Neuronal stem cell (in vitro differentiated cells): Measurements from ENCODE around the gene JCAD.
"Not testable (repeated sequence)": the region's sequence is repeated elsewhere in the genome, so short reads cannot be mapped to it uniquely, and the experiment has no call there.

ENCODE experiments used
- DNase-seq: peaks from one replicate; pipeline ENCODE4 v3.0.0-alpha.2; 2013; ENCODE audit warnings: low spot score
- H2AFZ ChIP-seq: one replicate; pipeline ENCODE4 v1.6.1; 2013; ENCODE audit warnings: mild to moderate bottlenecking, low read length, inconsistent platforms
- H2AK5ac ChIP-seq: 2 replicates; pipeline ENCODE4 v1.6.1; 2013; ENCODE audit warnings: low read depth, mild to moderate bottlenecking, inconsistent platforms, low read length, moderate library complexity, mixed read lengths
- H2BK120ac ChIP-seq: 2 replicates; pipeline ENCODE4 v1.6.1; 2013; ENCODE audit warnings: low read depth, mild to moderate bottlenecking, inconsistent platforms, low read length, moderate library complexity, mixed read lengths
- H2BK12ac ChIP-seq: one replicate; pipeline ENCODE4 v1.6.1; 2013; ENCODE audit warnings: low read length, inconsistent platforms
- H2BK15ac ChIP-seq: 2 replicates; pipeline ENCODE4 v1.6.1; 2013; ENCODE audit warnings: mild to moderate bottlenecking, low read length, inconsistent platforms, mixed read lengths
- H2BK5ac ChIP-seq: one replicate; pipeline ENCODE4 v1.6.1; 2013; ENCODE audit warnings: inconsistent platforms, mild to moderate bottlenecking, low read length, moderate library complexity
- H3K14ac ChIP-seq: one replicate; pipeline ENCODE4 v1.6.1; 2013; ENCODE audit warnings: low read length, inconsistent platforms
- H3K18ac ChIP-seq: 2 replicates; pipeline ENCODE4 v1.6.1; 2013; ENCODE audit warnings: low read length, inconsistent platforms
- H3K23ac ChIP-seq: 2 replicates; pipeline ENCODE4 v1.6.1; 2013; ENCODE audit warnings: low read depth, mild to moderate bottlenecking, mixed read lengths, low read length, inconsistent platforms; ENCODE audit not compliant: poor library complexity
- H3K27ac ChIP-seq: replicated peaks from 3 replicates; pipeline ENCODE4 v1.5.1; 2013; ENCODE audit warnings: low read length, inconsistent platforms
- H3K27me3 ChIP-seq, 3 experiments: 2 replicates each; pipeline ENCODE4 v1.6.1; 2013; ENCODE audit warnings: low read length in 3 of 3, mild to moderate bottlenecking in 2 of 3, inconsistent platforms in 1 of 3, low read depth in 1 of 3, mixed read lengths in 1 of 3, moderate library complexity in 1 of 3; ENCODE audit not compliant: control insufficient read depth in 3 of 3, insufficient read depth in 3 of 3
- H3K36me3 ChIP-seq, 2 donors: replicated peaks in 1 of 2; 2 replicates each; pipeline ENCODE4 v1.6.1; 2013; ENCODE audit warnings: low read length in 2 of 2; ENCODE audit not compliant: control insufficient read depth in 2 of 2, insufficient read depth in 2 of 2
- H3K4ac ChIP-seq: 2 replicates; pipeline ENCODE4 v1.6.1; 2013; ENCODE audit warnings: inconsistent platforms, mild to moderate bottlenecking, low read length, moderate library complexity
- H3K4me1 ChIP-seq, 2 donors: 1 replicate in 1 of 2; 2 replicates in 1 of 2; pipeline ENCODE4 v1.6.1; 2013; ENCODE audit warnings: low read length in 2 of 2, low read depth in 1 of 2; ENCODE audit not compliant: control insufficient read depth in 2 of 2, insufficient read depth in 1 of 2
- H3K4me2 ChIP-seq: one replicate; pipeline ENCODE4 v1.6.1; 2013; ENCODE audit warnings: mild to moderate bottlenecking, low read length, inconsistent platforms; ENCODE audit not compliant: insufficient read depth, poor library complexity, severe bottlenecking
- H3K4me3 ChIP-seq, 2 donors: 2 replicates each; pipeline ENCODE4 v1.5.1; 2013; ENCODE audit warnings: low read length in 2 of 2, mild to moderate bottlenecking in 2 of 2, inconsistent platforms in 1 of 2, moderate library complexity in 1 of 2
- H3K79me1 ChIP-seq: one replicate; pipeline ENCODE4 v1.6.1; 2013; ENCODE audit warnings: low read depth, mild to moderate bottlenecking, inconsistent platforms, low read length, moderate library complexity
- H3K9ac ChIP-seq: one replicate; pipeline ENCODE4 v1.6.1; 2013; ENCODE audit warnings: mild to moderate bottlenecking, low read depth, low read length, inconsistent platforms; ENCODE audit not compliant: poor library complexity
- H3K9me3 ChIP-seq, 2 donors: replicated peaks in 1 of 2; 2 replicates each; pipeline versions ENCODE3 to v1.6.1; 2013; ENCODE audit warnings: low read length in 2 of 2, mild to moderate bottlenecking in 2 of 2, inconsistent platforms in 1 of 2, low read depth in 1 of 2, mixed read lengths in 1 of 2, moderate library complexity in 1 of 2; ENCODE audit not compliant: control insufficient read depth in 2 of 2, insufficient read depth in 1 of 2
- H4K8ac ChIP-seq: one replicate; pipeline ENCODE4 v1.6.1; 2013; ENCODE audit warnings: low read depth, mild to moderate bottlenecking, inconsistent platforms, low read length, moderate library complexity
- H4K91ac ChIP-seq: one replicate; pipeline ENCODE4 v1.6.1; 2013; ENCODE audit warnings: low read length, low read depth, mild to moderate bottlenecking, inconsistent platforms; ENCODE audit not compliant: poor library complexity
- WGBS, 2 donors: extraction: QIAGEN DNeasy Blood & Tissue Kit; methylation state at CpG; one replicate each; pipeline ENCODE4 v1.1.7; 2013; ENCODE audit warnings: missing lambda C conversion rate in 2 of 2, mixed read lengths in 1 of 2; ENCODE audit not compliant: insufficient read length in 2 of 2, insufficient replicate concordance in 1 of 2; ENCODE audit errors: extremely low coverage in 2 of 2; 5-methylcytosine and 5-hydroxymethylcytosine counted together

Gene JCAD

GRCh38 chr10:30026080-30026479, 33.3 kb downstream of the JCAD start:
- H3K79me1 ChIP-seq = no peaks in the 10 kb centered on the region
- H4K91ac ChIP-seq = no peak overlapping the region
- no peaks in the 10 kb centered on the region for H3K36me3 ChIP-seq
- H3K4ac ChIP-seq = no peak overlapping the region
- H3K9ac ChIP-seq = no peak overlapping the region
- no peaks in the 10 kb centered on the region for H3K27me3 ChIP-seq
- no peaks in the 10 kb centered on the region for H3K9me3 ChIP-seq
- DNase-seq = no peak
- no peak overlapping the region for H3K18ac ChIP-seq
- no CpG with 5 or more reads among the region's 10 CpGs for WGBS, 2 donors
- no peak overlapping the region for H3K23ac ChIP-seq
- H3K14ac ChIP-seq = no peak overlapping the region
- H3K4me1 ChIP-seq = no peaks in the 10 kb centered on the region
- no peak overlapping the region for H2BK120ac ChIP-seq
- H2BK5ac ChIP-seq = no peak overlapping the region
- H2AK5ac ChIP-seq = no peak overlapping the region
- H2BK12ac ChIP-seq = no peak overlapping the region
- H3K4me3 ChIP-seq = no peak overlapping the region
- no peak overlapping the region for H3K27ac ChIP-seq
- no peak overlapping the region for H4K8ac ChIP-seq
- H3K4me2 ChIP-seq = no peak overlapping the region
- H2BK15ac ChIP-seq = no peak overlapping the region
- H2AFZ ChIP-seq = no peak overlapping the region

- not testable (repeated sequence) for H2BK120ac ChIP-seq, H3K4me2 ChIP-seq, H3K4me1 ChIP-seq, H2BK15ac ChIP-seq, H2AK5ac ChIP-seq, H3K9ac ChIP-seq, H3K79me1 ChIP-seq, H3K36me3 ChIP-seq, H3K4ac ChIP-seq, H3K9me3 ChIP-seq, H3K27me3 ChIP-seq, H3K4me3 ChIP-seq, H3K27ac ChIP-seq, H4K8ac ChIP-seq, H2AFZ ChIP-seq, H2BK12ac ChIP-seq, H3K18ac ChIP-seq, H2BK5ac ChIP-seq, DNase-seq, H3K23ac ChIP-seq, H3K14ac ChIP-seq, H4K91ac ChIP-seq
- no CpG with 5 or more reads among the region's 8 CpGs for WGBS, 2 donors
Measured at GRCh38 chr10:30025428-30025827, 34.0 kb downstream of the JCAD start.

DNA sequence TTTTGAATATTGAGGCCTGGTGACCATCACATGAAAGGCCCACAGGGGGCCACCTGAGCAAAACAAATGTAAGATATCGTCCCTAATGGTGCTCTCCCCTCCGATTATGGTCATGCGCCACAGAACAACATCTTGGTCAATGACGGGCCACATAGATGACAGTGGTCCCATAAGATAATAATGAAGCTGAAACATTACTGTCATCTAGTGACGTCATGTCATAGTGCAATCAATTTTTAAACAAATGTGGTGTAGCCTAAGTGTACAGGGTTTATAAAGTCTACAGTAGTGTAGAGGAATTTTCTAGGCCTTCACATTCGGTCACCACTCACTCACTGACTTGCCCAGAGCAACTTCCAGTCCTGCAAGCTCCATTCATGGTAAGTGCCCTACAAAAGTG, 36.8 kb downstream of the JCAD start:
- Histone ChIP-seq H3K23ac (no peak overlapping the region), H3K4me1 (no peaks in the 10 kb centered on the region), H3K4me2 (no peak overlapping the region), H3K36me3 (no peaks in the 10 kb centered on the region), H3K27ac (no peak overlapping the region), H2BK12ac (no peak overlapping the region), H3K27me3 (no peaks in the 10 kb centered on the region), H2BK120ac (no peak overlapping the region), H3K18ac (no peak overlapping the region), H4K8ac (no peak overlapping the region), H3K14ac (no peak overlapping the region), H3K79me1 (no peaks in the 10 kb centered on the region), H3K4ac (no peak overlapping the region), H2AK5ac (no peak overlapping the region), H2BK15ac (no peak overlapping the region), H3K9me3 (no peaks in the 10 kb centered on the region), H3K4me3 (no peak overlapping the region), H4K91ac (no peak overlapping the region), H2BK5ac (no peak overlapping the region), H3K9ac (no peak overlapping the region), H2AFZ (no peak overlapping the region)
- WGBS, 2 donors = no CpG with 5 or more reads among the region's 6 CpGs
- DNase-seq = no peak

DNA sequence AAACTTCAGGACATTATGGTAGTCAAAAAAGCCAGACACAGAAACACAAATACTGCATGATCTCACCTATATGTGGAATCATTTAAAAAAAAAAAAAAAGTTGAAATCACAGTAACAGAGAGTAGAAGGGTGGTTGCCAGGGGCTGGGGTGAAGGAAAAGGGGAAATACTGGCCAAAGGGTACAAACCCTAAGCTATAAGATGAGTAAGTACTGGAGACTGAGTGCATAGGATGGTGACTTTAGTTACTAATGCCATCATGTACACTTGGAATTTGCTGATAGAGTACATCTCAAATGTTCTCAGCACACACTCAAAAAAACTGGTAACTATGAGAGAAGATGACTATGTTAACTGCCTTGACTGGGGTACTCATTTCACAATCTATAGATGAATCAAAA, 39.9 kb downstream of the JCAD start:
- Histone ChIP-seq H2AK5ac (no peak overlapping the region), H4K91ac (no peak overlapping the region), H2BK12ac (no peak overlapping the region), H3K27me3 (no peaks in the 10 kb centered on the region), H3K18ac (no peak overlapping the region), H3K79me1 (no peaks in the 10 kb centered on the region), H3K9ac (no peak overlapping the region), H3K14ac (no peak overlapping the region), H3K4me1 (no peaks in the 10 kb centered on the region), H3K4me3 (no peak overlapping the region), H2BK120ac (no peak overlapping the region), H2BK5ac (no peak overlapping the region), H2AFZ (no peak overlapping the region), H2BK15ac (no peak overlapping the region), H3K27ac (no peak overlapping the region), H3K36me3 (no peaks in the 10 kb centered on the region), H3K4ac (no peak overlapping the region), H3K4me2 (no peak overlapping the region), H3K23ac (no peak overlapping the region), H4K8ac (no peak overlapping the region), H3K9me3 (no peaks in the 10 kb centered on the region)
- no peak for DNase-seq
